ENCODE measurements around the gene PRCC.

DNA sequence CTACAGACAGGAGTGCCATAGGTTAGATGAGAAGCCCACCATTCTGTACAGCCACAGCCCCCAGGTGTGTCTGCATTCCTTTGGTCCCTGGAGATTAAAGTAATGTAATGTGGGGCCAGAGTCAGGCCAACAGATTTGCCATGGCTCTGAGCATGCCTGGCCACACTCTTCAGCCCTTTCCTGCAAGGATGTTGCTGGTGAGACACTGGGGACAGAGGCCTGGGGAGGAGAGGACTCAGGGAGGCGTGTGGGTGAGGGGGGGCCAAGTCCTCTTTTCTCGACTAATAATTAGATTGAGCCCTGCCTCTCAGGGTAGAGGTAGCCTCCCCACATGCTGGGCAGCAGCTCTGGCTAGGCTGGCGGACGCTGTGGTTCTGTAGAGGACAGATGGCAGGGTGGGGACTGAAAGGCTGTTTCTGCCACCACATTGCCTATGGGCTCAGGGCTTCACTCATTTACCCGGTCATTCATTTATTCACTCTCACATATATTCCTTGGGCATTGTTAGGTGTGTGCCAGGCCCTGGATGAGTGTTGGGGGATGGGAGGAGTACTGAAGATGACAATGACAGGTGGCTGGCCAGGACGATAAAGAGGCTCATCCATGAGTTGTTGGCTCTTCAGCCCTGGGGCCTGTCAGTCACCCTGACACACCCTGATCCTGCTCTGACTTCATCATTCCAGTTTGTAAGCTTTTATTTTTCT lies 7.1 kb upstream of the PRCC start:
- TF ChIP-seq EED (CRISPR knock-in tag; IDR thresholded peaks at IDR 0.05): no peak
- TF ChIP-seq ZNF431 (CRISPR knock-in tag; IDR thresholded peaks at IDR 0.05; ENCODE audit: borderline replicate concordance, low read depth): no peak
- no peak for TF ChIP-seq HNRNPL (IDR thresholded peaks at IDR 0.05; ENCODE audit: low read depth, low read length)
- TF ChIP-seq TEAD2 (CRISPR knock-in tag; IDR thresholded peaks at IDR 0.05): no peak
- TF ChIP-seq EZH2 (conservative IDR thresholded peaks at IDR 0.05; ENCODE audit: low read depth, low read length): no peak
- no peak for TF ChIP-seq ZNF34 (CRISPR knock-in tag; IDR thresholded peaks at IDR 0.05; ENCODE audit: borderline replicate concordance)
- TF ChIP-seq MTA3 (CRISPR knock-in tag; IDR thresholded peaks at IDR 0.05): no peak
- TF ChIP-seq BRD4 (CRISPR knock-in tag; IDR thresholded peaks at IDR 0.05): no peak
- no peak for TF ChIP-seq POLR2AphosphoS5 (IDR thresholded peaks at IDR 0.05; ENCODE audit: low read depth, low read length)
- TF ChIP-seq POLR2A (IDR thresholded peaks at IDR 0.05; ENCODE audit: insufficient read depth in 1 of 2, low read depth in 2 of 2, low read length in 2 of 2): no peak
- TF ChIP-seq, protein P1, sequence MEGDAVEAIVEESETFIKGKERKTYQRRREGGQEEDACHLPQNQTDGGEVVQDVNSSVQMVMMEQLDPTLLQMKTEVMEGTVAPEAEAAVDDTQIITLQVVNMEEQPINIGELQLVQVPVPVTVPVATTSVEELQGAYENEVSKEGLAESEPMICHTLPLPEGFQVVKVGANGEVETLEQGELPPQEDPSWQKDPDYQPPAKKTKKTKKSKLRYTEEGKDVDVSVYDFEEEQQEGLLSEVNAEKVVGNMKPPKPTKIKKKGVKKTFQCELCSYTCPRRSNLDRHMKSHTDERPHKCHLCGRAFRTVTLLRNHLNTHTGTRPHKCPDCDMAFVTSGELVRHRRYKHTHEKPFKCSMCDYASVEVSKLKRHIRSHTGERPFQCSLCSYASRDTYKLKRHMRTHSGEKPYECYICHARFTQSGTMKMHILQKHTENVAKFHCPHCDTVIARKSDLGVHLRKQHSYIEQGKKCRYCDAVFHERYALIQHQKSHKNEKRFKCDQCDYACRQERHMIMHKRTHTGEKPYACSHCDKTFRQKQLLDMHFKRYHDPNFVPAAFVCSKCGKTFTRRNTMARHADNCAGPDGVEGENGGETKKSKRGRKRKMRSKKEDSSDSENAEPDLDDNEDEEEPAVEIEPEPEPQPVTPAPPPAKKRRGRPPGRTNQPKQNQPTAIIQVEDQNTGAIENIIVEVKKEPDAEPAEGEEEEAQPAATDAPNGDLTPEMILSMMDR (CRISPR knock-in tag; IDR thresholded peaks at IDR 0.05): no peak
